Osteocyte (in vitro differentiated cells): ENCODE data around the gene APP. TPM values are rescaled to one million over a fixed set of nuclear protein-coding genes. Genes with fewer than 3 reads are reported as not detected.
"Not testable (repeated sequence)": the region's sequence is repeated elsewhere in the genome, so short reads cannot be mapped to it uniquely, and the experiment has no call there.

Source experiments
- DNase-seq: peaks from one replicate; pipeline ENCODE4 v3.0.0; 2021; ENCODE audit warnings: mixed read lengths; ENCODE audit not compliant: unreplicated experiment; ENCODE audit errors: extremely low spot score
- H3K27ac Mint-ChIP-seq: one replicate; pipeline ENCODE4 v1.8.0; 2021; ENCODE audit warnings: mild to moderate bottlenecking, mixed read lengths; ENCODE audit not compliant: unreplicated experiment
- H3K27me3 Mint-ChIP-seq: one replicate; pipeline ENCODE4 v1.8.0; 2021; ENCODE audit warnings: mixed read lengths; ENCODE audit not compliant: unreplicated experiment
- H3K36me3 Mint-ChIP-seq: one replicate; pipeline ENCODE4 v1.8.0; 2021; ENCODE audit warnings: mixed read lengths; ENCODE audit not compliant: unreplicated experiment
- H3K4me1 Mint-ChIP-seq: one replicate; pipeline ENCODE4 v1.8.0; 2021; ENCODE audit warnings: mixed read lengths; ENCODE audit not compliant: unreplicated experiment
- H3K4me3 Mint-ChIP-seq: one replicate; pipeline ENCODE4 v1.8.0; 2021; ENCODE audit warnings: mild to moderate bottlenecking, moderate library complexity, mixed read lengths; ENCODE audit not compliant: unreplicated experiment
- H3K9me3 Mint-ChIP-seq: one replicate; pipeline ENCODE4 v1.8.0; 2021; ENCODE audit warnings: mixed read lengths; ENCODE audit not compliant: unreplicated experiment
- total RNA-seq: library from RNA; stranded (reverse); gene quantifications from 2 replicates; pipeline ENCODE4 v1.2.1, GENCODE V29; 2021
- TF ChIP-seq, protein P1 (sequence below): fragments of 200-600 bp; sonication (generic); IDR thresholded peaks from 2 replicates; pipeline ENCODE4 v1.5.0; 2021; ENCODE audit warnings: antibody characterized with exemption, mild to moderate bottlenecking, moderate library complexity

APP gene
- total RNA-seq, 1 donor from 2014 or later = 698 TPM

DNA sequence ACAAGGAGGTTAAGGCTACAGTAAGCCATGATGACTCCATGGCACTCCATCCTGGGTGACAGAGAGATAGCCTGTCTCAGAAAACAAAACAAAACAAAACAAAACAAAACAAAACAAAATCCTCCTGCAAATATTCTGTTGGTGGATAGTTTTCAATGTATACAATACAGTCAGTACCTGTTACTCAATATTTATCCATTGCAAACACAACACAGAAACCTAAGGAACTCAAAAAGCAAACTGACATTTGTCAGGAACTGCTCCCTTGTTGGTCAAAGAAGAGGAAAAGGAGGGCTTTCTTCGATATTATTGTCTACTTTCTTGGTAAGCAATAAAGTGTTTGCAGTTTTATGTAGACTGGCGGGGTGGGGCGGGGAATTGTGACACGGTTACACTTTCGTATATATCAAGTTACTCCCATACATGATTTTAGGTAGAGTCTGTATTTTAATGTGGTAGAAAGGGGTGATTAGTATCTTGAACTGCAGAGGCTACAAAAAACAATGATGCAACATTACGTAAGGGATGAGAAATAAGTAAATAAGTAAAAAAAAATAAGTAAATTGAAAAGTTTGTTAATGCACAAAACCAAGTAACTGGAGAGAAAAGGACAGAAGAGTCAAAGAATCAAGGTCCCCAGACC lies 31.8 kb downstream of the APP start:
- H3K27me3 Mint-ChIP-seq = no peaks in the 10 kb centered on the region
- DNase-seq = no peak
- H3K36me3 Mint-ChIP-seq = peaks cover 9% of the 10 kb centered on the region
- peaks cover 20% of the 10 kb centered on the region for H3K4me1 Mint-ChIP-seq
- H3K4me3 Mint-ChIP-seq = no peak overlapping the region
- H3K27ac Mint-ChIP-seq = no peak overlapping the region
- peaks cover 6% of the 10 kb centered on the region for H3K9me3 Mint-ChIP-seq
- TF ChIP-seq, protein P1, sequence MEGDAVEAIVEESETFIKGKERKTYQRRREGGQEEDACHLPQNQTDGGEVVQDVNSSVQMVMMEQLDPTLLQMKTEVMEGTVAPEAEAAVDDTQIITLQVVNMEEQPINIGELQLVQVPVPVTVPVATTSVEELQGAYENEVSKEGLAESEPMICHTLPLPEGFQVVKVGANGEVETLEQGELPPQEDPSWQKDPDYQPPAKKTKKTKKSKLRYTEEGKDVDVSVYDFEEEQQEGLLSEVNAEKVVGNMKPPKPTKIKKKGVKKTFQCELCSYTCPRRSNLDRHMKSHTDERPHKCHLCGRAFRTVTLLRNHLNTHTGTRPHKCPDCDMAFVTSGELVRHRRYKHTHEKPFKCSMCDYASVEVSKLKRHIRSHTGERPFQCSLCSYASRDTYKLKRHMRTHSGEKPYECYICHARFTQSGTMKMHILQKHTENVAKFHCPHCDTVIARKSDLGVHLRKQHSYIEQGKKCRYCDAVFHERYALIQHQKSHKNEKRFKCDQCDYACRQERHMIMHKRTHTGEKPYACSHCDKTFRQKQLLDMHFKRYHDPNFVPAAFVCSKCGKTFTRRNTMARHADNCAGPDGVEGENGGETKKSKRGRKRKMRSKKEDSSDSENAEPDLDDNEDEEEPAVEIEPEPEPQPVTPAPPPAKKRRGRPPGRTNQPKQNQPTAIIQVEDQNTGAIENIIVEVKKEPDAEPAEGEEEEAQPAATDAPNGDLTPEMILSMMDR = no peak

DNA sequence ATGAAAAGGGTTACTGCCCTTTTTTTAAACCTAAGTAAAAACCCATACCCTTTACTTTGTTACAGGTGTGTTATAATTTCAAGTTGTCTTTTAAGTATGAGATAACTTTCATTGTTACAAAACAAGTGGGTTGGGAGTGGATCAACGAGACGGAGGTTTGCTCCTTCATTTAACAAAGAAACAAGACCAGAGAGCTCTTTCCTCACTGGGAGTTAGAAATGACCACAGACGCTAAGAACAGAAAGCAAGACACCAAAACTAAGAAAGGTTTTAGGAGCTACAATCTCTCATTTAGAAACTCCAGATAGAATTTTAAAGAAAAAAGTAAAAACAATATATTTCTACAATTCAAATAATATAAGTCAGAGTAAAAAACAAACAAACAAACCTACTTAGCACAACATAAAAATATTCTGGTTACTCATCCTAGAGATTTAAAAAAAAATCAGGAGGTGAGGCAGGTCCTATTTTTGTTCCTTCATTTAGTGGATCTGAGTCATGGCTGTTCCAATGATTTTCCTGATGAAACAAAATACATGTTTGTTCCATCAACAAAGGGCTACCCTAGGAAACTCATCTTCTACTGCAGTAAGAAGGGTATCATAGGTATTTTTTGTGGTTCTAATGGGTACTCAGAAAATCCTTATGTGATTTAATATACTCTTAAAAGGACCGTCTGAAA lies 33.0 kb downstream of the APP start:
- peaks cover 8% of the 10 kb centered on the region for H3K36me3 Mint-ChIP-seq
- H3K9me3 Mint-ChIP-seq = peaks cover 6% of the 10 kb centered on the region
- peaks cover 24% of the 10 kb centered on the region for H3K4me1 Mint-ChIP-seq
- DNase-seq = no peak
- no peaks in the 10 kb centered on the region for H3K27me3 Mint-ChIP-seq
- no peak overlapping the region for H3K4me3 Mint-ChIP-seq
- H3K27ac Mint-ChIP-seq = no peak overlapping the region
- TF ChIP-seq, protein P1 = no peak

DNA sequence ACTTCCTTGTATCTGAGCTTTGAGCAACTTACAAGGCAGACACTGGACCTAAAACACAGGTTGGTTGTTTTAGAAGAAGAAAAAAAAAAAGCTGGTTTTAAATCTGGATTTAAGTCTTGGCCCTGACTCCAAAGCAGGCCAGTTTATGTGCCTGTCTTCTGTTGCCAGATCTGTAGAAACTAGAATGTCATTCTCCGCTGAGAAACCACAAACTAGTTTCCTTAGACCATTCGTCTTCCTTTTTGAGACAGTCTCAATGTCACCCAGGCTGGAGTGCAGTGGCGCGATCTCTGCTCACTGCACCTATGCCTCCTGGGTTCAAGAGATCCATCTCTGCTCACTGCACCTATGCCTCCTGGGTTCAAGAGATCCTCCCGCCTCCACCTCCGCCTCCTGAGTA lies 33.9 kb downstream of the APP start:
- TF ChIP-seq, protein P1 = no peak
- H3K9me3 Mint-ChIP-seq = peaks cover 6% of the 10 kb centered on the region
- no peak for DNase-seq
- no peak overlapping the region for H3K4me3 Mint-ChIP-seq
- peaks cover 8% of the 10 kb centered on the region for H3K36me3 Mint-ChIP-seq
- H3K4me1 Mint-ChIP-seq = peaks cover 25% of the 10 kb centered on the region
- no peak overlapping the region for H3K27ac Mint-ChIP-seq
- H3K27me3 Mint-ChIP-seq = no peaks in the 10 kb centered on the region

DNA sequence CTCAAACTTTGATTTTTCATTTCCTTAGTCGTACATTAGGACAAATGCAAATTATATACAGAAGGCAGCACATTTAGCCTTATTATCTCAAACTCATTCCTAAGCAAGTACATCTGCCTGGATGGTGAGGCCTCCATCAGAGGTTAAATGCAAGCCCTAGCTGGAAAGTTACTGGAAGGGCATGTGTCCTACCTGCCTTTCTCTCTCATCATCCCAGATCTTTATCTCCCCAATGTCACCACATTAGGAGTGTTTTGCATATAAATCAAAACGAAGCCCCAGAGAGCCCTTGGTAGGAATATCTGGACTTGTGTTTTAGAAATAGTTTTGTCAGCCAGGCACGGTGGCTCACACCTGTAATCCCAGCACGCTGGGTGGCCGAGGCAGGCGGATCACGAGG lies 35.0 kb downstream of the APP start:
- no peak overlapping the region for H3K27ac Mint-ChIP-seq
- peaks cover 8% of the 10 kb centered on the region for H3K36me3 Mint-ChIP-seq
- H3K27me3 Mint-ChIP-seq = no peaks in the 10 kb centered on the region
- H3K4me1 Mint-ChIP-seq = peaks cover 26% of the 10 kb centered on the region
- peaks cover 6% of the 10 kb centered on the region for H3K9me3 Mint-ChIP-seq
- DNase-seq = no peak
- TF ChIP-seq, protein P1 = no peak
- H3K4me3 Mint-ChIP-seq = no peak overlapping the region

DNA sequence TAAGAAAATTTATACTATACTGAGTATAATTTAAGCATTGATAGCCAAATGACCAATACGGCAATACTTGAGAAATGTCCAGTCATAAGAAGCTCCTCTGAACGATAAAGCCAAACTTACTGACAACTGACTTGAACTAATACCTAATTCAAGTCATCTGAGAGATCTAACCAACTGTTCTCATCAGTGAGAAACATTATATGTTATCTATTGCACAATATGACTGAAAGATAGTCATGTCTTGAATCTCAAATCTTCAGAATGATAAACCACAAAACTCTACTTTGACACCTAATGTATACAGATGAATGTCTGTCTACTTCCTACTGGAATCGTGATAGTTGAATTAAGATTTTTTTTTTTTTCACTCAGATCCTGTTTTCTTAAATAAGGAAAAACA lies 39.0 kb downstream of the APP start:
- no peaks in the 10 kb centered on the region for H3K36me3 Mint-ChIP-seq

DNA sequence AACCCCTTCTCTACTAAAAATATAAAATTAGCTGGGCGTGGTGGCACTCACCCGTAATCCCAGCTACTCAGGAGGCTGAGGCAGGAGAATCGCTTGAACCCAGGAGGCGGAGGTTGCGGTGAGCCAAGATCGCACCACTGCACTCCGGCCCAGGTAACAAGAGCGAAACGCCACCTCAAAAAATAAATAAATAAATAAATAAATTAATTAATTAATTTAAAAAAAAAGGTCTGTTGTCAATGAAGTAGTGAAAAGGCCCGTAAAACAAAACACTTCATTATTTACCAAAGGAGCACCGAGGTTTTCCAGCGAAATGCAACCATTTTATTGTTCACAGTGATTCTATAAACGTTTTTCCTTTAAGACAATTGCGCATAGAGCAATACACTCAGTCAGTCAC lies 39.5 kb downstream of the APP start:
- H3K4me1 Mint-ChIP-seq = peaks cover 58% of the 10 kb centered on the region

More for the DNA sequence above, 39.0 kb downstream of the APP start:
- Mint-ChIP-seq H3K4me3 (no peak overlapping the region), H3K4me1 (peaks cover 53% of the 10 kb centered on the region), H3K27ac (no peak overlapping the region), H3K27me3 (no peaks in the 10 kb centered on the region), H3K9me3 (no peaks in the 10 kb centered on the region)
- TF ChIP-seq, protein P1 = no peak
- DNase-seq = no peak

More for the DNA sequence above, 39.5 kb downstream of the APP start:
- H3K27me3 Mint-ChIP-seq, H3K4me3 Mint-ChIP-seq, H3K36me3 Mint-ChIP-seq, DNase-seq, H3K9me3 Mint-ChIP-seq: not testable (repeated sequence)
- peak overlapping the region; percentile 86 for H3K27ac Mint-ChIP-seq
